Spinal cord (tissue), 10 donors: ENCODE data around the gene LYPD6. TPM values are rescaled to one million over a fixed set of nuclear protein-coding genes. Genes with fewer than 3 reads are reported as not detected.
"Not testable (repeated sequence)": the region's sequence is repeated elsewhere in the genome, so short reads cannot be mapped to it uniquely, and the experiment has no call there.

Experiments used
- DNase-seq, 6 donors: peaks; one replicate each; pipeline versions ENCODE4 v3.0.0 to v3.0.0-alpha.2; 2013 to 2015; ENCODE audit warnings: low spot score in 6 of 6, low read depth in 4 of 6
- H3K27ac ChIP-seq: one replicate; pipeline ENCODE4 v1.5.1; 2013; ENCODE audit warnings: low read depth, low read length, control low read depth
- H3K27me3 ChIP-seq: one replicate; pipeline ENCODE4 v1.6.1; 2013; ENCODE audit warnings: low read length; ENCODE audit not compliant: control insufficient read depth, insufficient read depth
- H3K36me3 ChIP-seq: one replicate; pipeline ENCODE4 v1.6.1; 2013; ENCODE audit warnings: low read length; ENCODE audit not compliant: control insufficient read depth, insufficient read depth
- H3K4me1 ChIP-seq: one replicate; pipeline ENCODE4 v1.6.1; 2013; ENCODE audit warnings: low read length; ENCODE audit not compliant: control insufficient read depth, insufficient read depth
- H3K4me3 ChIP-seq: one replicate; pipeline ENCODE4 v1.5.1; 2013; ENCODE audit warnings: low read depth, low read length, control low read depth
- H3K9me3 ChIP-seq: one replicate; pipeline ENCODE4 v1.6.1; 2013; ENCODE audit warnings: low read length; ENCODE audit not compliant: control insufficient read depth, insufficient read depth
- WGBS: methylation state at CpG from one replicate; pipeline ENCODE4 v1.1.5; 2013; ENCODE audit warnings: missing lambda C conversion rate; ENCODE audit not compliant: insufficient coverage; 5-methylcytosine and 5-hydroxymethylcytosine counted together
- polyA plus RNA-seq, 2 donors: library from polyadenylated mRNA; unstranded; fragments of 120-200 nt; gene quantifications; one replicate each; pipeline ENCODE4 v1.2.1, GENCODE V29; 2013; ENCODE audit not compliant: insufficient read length in 2 of 2
- total RNA-seq, 2 donors: library from RNA; depleted of rRNA in 1 of 2; stranded (reverse); fragments of 120-200 nt in 1 of 2; fragments of >200 nt in 1 of 2; gene quantifications; one replicate each; pipeline versions ENCODE4 v1.2.3 to v1.2.4, GENCODE V29; 2013 to 2014
- donor health status: healthy.

The LYPD6 gene
- total and polyA plus RNA-seq, 4 donors, result 31.0 to 44.8 (median 39.1) TPM

- H3K4me1 ChIP-seq, H3K9me3 ChIP-seq, H3K27ac ChIP-seq, DNase-seq, H3K27me3 ChIP-seq, H3K36me3 ChIP-seq, H3K4me3 ChIP-seq: not testable (repeated sequence)
- WGBS, result 89% methylated on average over 3 of the region's 8 CpGs
Measured at GRCh38 chr2:149506808-149507207, 176.4 kb downstream of the LYPD6 start.

GRCh38 chr2:149507974-149508373, 177.6 kb downstream of the LYPD6 start:
- 100% methylated on average over 1 of the region's 2 CpGs for WGBS
- Histone ChIP-seq H3K27me3 (no peaks in the 10 kb centered on the region), H3K4me3 (no peak overlapping the region), H3K27ac (no peak overlapping the region), H3K36me3 (no peaks in the 10 kb centered on the region), H3K9me3 (no peaks in the 10 kb centered on the region), H3K4me1 (no peaks in the 10 kb centered on the region)
- no peak for DNase-seq

DNA sequence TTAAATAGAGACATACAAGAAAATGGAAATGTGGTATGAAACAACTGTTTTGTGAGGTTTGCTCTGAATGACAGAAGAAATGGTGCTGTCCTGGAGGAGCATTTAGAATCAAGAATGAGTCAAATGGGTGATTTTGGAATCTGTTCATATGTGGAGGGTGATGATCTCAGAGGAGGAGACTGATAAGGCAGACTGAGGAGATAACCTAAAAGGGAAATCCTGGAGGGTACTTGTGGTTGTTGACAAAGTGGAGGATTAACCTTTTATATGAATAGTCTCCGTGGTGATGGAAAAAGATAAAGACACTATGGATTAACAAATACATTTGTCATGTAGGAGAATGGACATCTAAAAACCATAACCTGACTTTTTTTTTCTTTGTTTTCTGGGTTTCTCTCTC, 183.1 kb downstream of the LYPD6 start:
- Histone ChIP-seq H3K4me3 (no peak overlapping the region), H3K9me3 (no peaks in the 10 kb centered on the region), H3K4me1 (no peaks in the 10 kb centered on the region), H3K27me3 (no peaks in the 10 kb centered on the region), H3K27ac (no peak overlapping the region), H3K36me3 (no peaks in the 10 kb centered on the region)
- no peak for DNase-seq
- WGBS, result no CpG with 5 or more reads among the region's 1 CpG
